ENCODE data around the gene DHX15. TPM values are rescaled to one million over a fixed set of nuclear protein-coding genes. Genes with fewer than 3 reads are reported as not detected.

Gene DHX15
- total RNA-seq (ENCODE audit: unreplicated experiment): 154 TPM
- long read RNA-seq, transcript DHX15-201 (14 exons, 2,994 nt): major isoform, 48 of 61 reads
- long read RNA-seq, partial matches to known transcripts: 7 of 61 reads
- long read RNA-seq, other reads (novel, unspliced or antisense): 5 of 61 reads

DNA sequence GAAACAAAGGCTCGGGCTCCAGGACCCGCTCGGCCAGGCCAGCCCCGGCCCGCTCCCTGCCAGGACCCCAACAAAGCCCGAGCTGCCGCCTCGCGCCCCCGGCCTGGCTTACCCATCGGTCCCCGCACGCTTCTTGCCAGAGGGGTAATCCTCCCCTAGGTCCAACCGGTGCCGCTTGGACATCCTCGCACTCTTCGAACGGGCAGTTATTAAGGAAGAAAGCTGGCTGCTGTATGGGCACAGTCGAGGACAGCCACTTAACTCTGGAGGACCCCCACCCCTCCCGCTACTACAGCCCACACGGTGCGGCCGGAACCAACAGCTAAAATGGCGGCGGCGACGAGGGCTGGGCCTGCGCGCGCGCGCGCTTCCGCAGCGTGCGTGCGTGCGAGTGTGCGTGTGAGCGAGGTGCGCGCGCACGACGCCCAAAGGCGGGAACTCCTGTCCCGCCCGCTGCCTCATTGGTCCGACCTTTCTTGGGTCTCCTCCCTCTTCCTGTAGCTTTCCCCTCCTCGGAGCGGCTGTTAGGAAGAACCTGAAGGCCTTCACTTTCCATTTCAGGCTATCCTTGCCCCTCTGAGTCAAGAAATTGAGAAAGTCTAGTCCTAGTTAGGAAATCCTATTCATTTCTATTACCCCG lies at the start of gene DHX15:
Gene DHX15, minus strand, starts transcription at position 344 of the 640 bp plus-strand sequence. Its CDS starts 161 bp downstream, at position 183.
- H3K4me1 Mint-ChIP-seq (ENCODE audit: unreplicated experiment): peaks cover 23% of the 10 kb centered on the region
- H3K27me3 Mint-ChIP-seq (ENCODE audit: unreplicated experiment): peaks cover 6% of the 10 kb centered on the region
- peak within 1 kb of the TSS; percentile 100 for H3K27ac Mint-ChIP-seq (ENCODE audit: unreplicated experiment)
- H3K36me3 Mint-ChIP-seq (ENCODE audit: low read depth, unreplicated experiment): peaks cover 11% of the 10 kb centered on the region
- peak; percentile 94 for DNase-seq (ENCODE audit: low spot score)
- H3K9me3 Mint-ChIP-seq (ENCODE audit: unreplicated experiment): no peaks in the 10 kb centered on the region
- no peak for TF ChIP-seq CTCF (IDR thresholded peaks at IDR 0.05; ENCODE audit: unreplicated experiment)
- H3K4me3 Mint-ChIP-seq (ENCODE audit: unreplicated experiment): peak within 1 kb of the TSS; percentile 100

DNA sequence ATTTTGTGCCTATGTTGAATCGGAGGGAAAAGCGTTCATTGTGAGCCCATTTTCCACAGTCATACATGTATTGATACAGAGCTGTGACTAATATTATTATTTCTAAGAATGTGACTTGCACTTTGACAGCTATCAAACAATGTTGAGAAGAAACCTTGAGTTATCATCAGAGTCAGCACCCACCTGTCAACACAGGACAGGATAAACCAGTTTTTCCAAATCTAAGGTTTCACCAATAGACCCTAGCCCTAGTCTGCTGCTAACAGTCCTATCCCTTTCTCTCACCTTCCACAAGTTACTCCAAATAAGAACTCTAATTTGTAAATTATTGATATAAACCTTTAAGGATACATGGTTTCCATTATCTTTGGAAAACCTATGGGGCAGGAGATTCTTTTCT lies 47.7 kb upstream of the DHX15 start:
- no peak for TF ChIP-seq CTCF (IDR thresholded peaks at IDR 0.05; ENCODE audit: unreplicated experiment)
- Mint-ChIP-seq H3K36me3 (ENCODE audit: low read depth, unreplicated experiment) (no peaks in the 10 kb centered on the region), H3K27ac (ENCODE audit: unreplicated experiment) (no peak overlapping the region), H3K4me3 (ENCODE audit: unreplicated experiment) (no peak overlapping the region), H3K4me1 (ENCODE audit: unreplicated experiment) (no peaks in the 10 kb centered on the region), H3K9me3 (ENCODE audit: unreplicated experiment) (no peaks in the 10 kb centered on the region), H3K27me3 (ENCODE audit: unreplicated experiment) (no peaks in the 10 kb centered on the region)
- no peak for DNase-seq (ENCODE audit: low spot score)

- no peaks in the 10 kb centered on the region for H3K27me3 Mint-ChIP-seq (ENCODE audit: unreplicated experiment)
- H3K27ac Mint-ChIP-seq (ENCODE audit: unreplicated experiment): no peak overlapping the region
- DNase-seq (ENCODE audit: low spot score): no peak
- H3K9me3 Mint-ChIP-seq (ENCODE audit: unreplicated experiment): no peaks in the 10 kb centered on the region
- no peak for TF ChIP-seq CTCF (IDR thresholded peaks at IDR 0.05; ENCODE audit: unreplicated experiment)
- H3K4me1 Mint-ChIP-seq (ENCODE audit: unreplicated experiment): no peaks in the 10 kb centered on the region
- H3K36me3 Mint-ChIP-seq (ENCODE audit: low read depth, unreplicated experiment): no peaks in the 10 kb centered on the region
- no peak overlapping the region for H3K4me3 Mint-ChIP-seq (ENCODE audit: unreplicated experiment)
Measured at GRCh38 chr4:24630937-24631336, 46.6 kb upstream of the DHX15 start.

GRCh38 chr4:24625091-24625490 lies 40.7 kb upstream of the DHX15 start:
- Mint-ChIP-seq H3K4me3 (ENCODE audit: unreplicated experiment) (no peak overlapping the region), H3K27me3 (ENCODE audit: unreplicated experiment) (peaks cover 3% of the 10 kb centered on the region), H3K9me3 (ENCODE audit: unreplicated experiment) (no peaks in the 10 kb centered on the region), H3K36me3 (ENCODE audit: low read depth, unreplicated experiment) (peaks cover 4% of the 10 kb centered on the region), H3K27ac (ENCODE audit: unreplicated experiment) (no peak overlapping the region), H3K4me1 (ENCODE audit: unreplicated experiment) (peaks cover 2% of the 10 kb centered on the region)
- DNase-seq (ENCODE audit: low spot score): no peak
- no peak for TF ChIP-seq CTCF (IDR thresholded peaks at IDR 0.05; ENCODE audit: unreplicated experiment)

DNA sequence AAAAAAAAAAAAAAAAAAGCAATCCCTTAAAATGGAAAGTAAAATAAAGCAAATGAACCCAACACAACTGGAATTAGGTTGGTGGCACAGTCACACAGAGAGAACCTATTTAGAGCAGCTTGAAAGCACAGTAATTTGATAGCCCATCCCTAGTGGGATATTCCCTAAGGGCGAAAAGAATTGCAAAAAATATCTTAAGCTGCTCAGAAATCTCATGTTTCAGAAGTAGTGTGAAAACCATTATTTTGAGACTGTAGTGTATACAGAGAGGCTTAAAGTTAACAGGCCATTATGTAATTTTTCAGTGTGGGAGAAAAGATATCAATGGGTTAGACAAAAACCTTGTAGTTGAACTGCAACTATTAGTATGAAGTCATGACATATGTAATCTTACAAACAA lies 40.0 kb upstream of the DHX15 start:
- no peak for TF ChIP-seq CTCF (IDR thresholded peaks at IDR 0.05; ENCODE audit: unreplicated experiment)
- Mint-ChIP-seq H3K27ac (ENCODE audit: unreplicated experiment) (no peak overlapping the region), H3K9me3 (ENCODE audit: unreplicated experiment) (no peaks in the 10 kb centered on the region), H3K4me3 (ENCODE audit: unreplicated experiment) (no peak overlapping the region), H3K4me1 (ENCODE audit: unreplicated experiment) (peaks cover 2% of the 10 kb centered on the region), H3K36me3 (ENCODE audit: low read depth, unreplicated experiment) (peaks cover 4% of the 10 kb centered on the region), H3K27me3 (ENCODE audit: unreplicated experiment) (peaks cover 3% of the 10 kb centered on the region)
- no peak for DNase-seq (ENCODE audit: low spot score)
